Measurements from ENCODE around the gene MTFR1L.

DNA sequence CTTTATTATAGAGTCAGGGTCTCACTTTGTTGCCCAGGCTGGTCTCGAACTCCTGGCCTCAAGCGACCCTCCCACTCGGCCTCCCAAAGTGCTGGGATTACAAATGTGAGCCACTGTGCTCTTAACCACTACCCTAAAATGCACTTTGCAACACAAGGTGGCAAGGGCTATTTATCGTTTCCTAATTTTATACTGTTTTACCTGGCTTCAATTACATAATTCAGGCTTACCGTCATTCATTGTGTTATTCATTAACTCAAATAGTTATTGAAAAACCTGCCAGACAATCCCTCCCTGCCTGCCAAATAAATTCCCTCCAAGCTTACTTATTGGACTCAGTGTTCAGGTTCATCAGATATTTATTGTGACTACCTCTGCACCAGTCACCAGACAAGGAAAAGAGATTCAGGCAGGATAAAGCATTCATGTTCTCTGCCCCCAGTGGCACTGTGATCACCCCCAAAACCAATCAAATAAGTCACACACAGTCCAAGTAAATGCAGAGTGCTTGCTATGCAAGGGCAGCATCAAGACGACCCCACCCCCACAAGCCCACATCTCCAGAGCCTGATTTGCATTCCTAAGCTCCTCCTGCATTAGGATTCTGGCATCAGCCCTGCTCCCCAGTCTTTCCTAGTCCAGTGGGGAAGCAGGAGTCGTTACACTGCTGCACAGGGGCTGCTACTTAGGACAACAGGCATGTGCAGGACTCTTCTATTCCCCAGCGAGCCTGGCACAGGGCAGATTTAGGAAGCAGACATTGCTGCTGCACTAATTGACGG is 47.6 kb downstream of the MTFR1L start:
- TF ChIP-seq GATA3 (IDR thresholded peaks at IDR 0.05; ENCODE audit: low read depth, low read length), result no peak
- no peak for TF ChIP-seq GATA2 (IDR thresholded peaks at IDR 0.05; ENCODE audit: low read depth, low read length)

All from SH-SY5Y (cell line).